IMR-90 (cell line): ENCODE data around the gene TRIM41. TPM values are rescaled to one million over a fixed set of nuclear protein-coding genes. Genes with fewer than 3 reads are reported as not detected.

Source experiments
- CTCF ChIP-seq: conservative IDR thresholded peaks from 2 replicates; pipeline ENCODE4 v1.5.1; 2012; ENCODE audit warnings: mild to moderate bottlenecking, low read depth, low read length, improper control_type of control experiment
- polyA plus RNA-seq, 3 experiments: library from polyadenylated mRNA; depleted of rRNA; stranded (reverse); fragments of >200 nt; gene quantifications; 2 replicates each; pipeline ENCODE4 v1.2.3, GENCODE V29; 2012; ENCODE audit warnings: low replicate concordance in 1 of 3
- total RNA-seq: library from RNA; depleted of rRNA; stranded (reverse); fragments of >200 nt; gene quantifications from 2 replicates; pipeline ENCODE4 v1.2.3, GENCODE V29; 2012

Gene TRIM41
- total and polyA plus RNA-seq, 2 of the 4 experiments (the other 2 are of a cell fraction): 5.9 to 15.7 TPM

GRCh38 chr5:181191526-181192336 is 31.4 kb upstream of the TRIM41 start (continued):
- no peak for TF ChIP-seq CTCF
